Activated CD4-positive, alpha-beta T cell treated with anti-CD3 and anti-CD28 coated beads, Interleukin-2, amount 50 U/mL, for 24 hours (primary cell): ENCODE results near the gene OR2B2.
A peak's percentile ranks its signal among the peaks of the same experiment; 100 is the strongest.

Experiments
- DNase-seq, 2 donors: peaks; one replicate each; pipeline ENCODE4 v3.0.0-alpha.2; 2020; ENCODE audit warnings: low read depth in 1 of 2, low spot score in 1 of 2

OR2B2 gene

DNA sequence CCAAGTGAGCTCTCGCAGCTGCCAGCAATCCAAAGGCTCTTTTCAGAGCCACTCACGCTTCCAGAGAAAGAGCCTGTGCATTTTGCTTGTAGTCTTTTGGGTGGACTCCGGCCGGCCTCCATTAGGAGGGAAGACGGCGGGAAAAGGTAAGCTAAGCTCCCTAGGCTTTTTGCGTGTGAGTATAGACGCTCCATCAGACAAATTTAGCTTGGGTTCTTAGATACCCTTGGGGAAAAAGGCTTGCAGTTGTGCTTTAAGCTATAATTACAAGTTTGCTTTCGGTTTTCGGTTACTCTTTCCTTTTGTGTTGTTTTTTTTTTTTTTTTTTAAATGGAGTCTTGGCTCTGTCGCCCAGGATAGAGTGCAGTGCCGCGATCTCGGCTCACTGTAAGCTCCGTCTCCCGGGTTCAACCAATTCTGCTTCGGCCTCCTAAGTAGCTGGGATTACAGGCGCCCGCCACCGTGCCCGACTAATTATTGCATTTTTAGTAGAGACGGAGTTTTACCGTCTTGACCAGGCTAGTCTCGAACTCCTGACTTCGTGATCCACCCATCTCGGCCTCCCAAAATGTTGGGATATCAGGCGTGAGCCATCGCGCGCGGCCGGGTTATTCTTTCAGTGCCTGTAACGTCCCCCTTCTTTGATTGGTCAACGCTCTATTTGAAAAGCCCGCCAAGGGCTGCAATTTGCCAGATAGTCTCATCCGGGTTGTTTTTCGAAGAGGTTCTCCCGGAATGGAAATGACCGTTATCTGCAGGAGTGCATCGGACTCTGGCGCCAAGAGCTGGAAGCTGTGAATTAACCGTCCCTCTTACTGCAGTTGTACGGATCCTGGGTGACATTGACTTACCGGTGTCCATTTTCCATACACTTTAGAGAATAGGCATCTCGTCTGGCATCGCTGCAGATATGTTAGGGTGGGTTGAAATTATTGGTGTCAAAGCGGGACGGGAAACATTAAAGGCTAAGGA lies 18.1 kb downstream of the OR2B2 start:
- DNase-seq = peak in 1 of 2 donors; percentile 73

DNA sequence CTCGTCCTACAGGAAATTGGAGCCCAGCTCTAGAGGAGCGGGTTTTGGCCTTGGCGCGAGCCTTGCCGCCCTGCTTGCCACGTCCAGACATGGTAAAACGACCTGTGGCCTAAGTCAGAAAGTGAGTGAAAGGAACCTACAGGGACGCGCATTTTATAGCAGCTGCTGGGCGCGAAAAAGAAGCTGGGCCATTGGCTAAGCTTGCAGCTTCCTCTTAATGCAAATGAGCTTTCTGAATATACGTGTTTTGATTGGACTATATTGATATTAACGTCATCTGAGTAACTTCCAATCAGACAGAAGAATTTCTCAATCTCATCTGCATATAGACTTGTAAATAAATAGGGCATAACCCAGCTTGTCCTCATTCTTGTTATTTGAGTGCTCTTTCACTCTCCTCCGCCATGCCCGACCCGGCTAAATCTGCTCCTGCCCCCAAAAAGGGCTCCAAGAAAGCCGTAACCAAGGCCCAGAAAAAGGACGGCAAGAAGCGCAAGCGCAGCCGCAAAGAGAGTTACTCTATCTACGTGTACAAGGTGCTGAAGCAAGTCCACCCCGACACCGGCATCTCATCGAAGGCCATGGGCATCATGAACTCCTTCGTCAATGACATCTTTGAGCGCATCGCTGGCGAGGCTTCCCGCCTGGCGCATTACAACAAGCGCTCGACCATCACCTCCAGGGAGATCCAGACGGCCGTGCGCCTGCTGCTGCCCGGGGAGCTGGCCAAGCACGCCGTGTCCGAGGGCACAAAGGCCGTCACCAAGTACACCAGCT lies 18.9 kb downstream of the OR2B2 start:
- peak; percentile 61 to 84 for DNase-seq

DNA sequence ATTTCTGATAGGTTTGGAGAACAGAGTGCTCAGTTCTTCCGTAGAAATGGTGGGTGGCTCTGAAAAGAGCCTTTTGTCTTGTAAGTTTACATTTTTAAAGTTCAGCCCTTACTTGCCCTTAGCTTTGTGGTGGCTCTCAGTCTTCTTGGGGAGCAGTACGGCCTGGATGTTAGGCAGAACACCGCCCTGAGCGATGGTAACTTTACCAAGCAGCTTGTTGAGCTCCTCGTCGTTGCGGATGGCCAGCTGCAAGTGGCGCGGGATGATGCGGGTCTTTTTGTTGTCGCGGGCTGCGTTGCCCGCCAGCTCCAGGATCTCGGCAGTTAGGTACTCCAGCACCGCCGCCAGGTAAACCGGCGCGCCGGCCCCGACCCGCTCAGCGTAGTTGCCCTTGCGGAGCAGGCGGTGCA lies 19.5 kb downstream of the OR2B2 start:
- no peak for DNase-seq

DNA sequence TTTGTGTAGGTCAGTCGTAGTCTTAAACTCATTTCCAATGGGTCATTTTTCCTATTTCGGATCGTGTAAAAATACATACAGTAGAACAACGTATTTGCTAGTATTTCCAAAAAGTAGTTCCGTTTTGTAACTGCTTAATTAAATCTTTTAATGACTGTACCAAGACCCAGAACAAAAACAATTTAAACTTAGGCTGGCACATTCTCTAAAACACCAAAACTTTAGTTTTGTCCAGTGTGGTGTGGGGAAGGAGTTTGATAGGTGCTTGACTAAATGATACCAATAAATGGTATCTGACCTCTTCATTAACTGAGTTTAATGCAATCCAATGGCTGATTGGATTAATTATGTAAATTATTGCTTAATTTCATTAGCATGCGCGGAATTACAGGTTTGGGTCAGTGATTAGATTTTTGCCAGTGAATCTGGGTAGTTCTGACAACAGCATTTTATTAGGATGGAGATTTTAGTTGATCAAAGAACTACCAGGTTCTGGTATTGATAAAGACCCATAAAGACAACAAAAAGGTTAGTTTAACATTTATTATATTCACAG lies 20.8 kb downstream of the OR2B2 start:
- no peak for DNase-seq

DNA sequence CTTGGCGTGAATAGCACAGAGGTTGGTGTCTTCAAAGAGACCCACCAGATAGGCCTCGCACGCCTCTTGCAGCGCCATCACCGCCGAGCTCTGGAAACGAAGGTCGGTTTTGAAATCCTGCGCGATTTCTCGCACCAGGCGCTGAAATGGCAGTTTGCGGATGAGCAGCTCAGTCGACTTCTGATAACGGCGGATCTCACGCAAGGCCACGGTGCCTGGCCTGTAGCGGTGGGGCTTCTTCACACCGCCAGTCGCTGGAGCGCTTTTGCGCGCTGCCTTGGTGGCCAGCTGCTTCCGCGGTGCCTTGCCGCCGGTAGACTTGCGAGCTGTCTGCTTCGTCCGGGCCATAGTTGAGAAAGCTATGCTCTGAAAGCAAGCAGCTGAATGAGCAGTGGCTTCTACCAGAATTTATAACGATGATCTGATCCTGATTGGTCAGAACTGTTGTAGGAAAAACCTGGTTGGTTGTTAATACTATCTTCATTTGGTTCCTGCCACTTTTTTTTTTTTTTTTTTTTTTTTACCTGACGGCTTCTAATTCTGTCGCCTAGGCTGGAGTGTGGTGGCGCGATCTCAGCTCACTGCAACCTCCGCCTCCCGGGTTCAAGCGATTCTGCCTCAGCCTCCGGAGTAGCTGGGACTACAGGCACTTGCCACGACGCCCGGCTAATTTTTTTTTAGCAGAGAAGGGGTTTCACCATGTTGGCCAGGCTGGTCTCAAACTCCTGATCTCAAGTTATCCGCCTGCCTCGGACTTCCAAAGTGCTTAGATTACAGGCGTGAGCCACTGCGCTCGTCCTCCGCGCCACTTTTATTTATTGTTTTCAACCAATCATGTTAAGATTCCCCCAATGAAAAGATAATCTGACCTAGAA lies 21.5 kb downstream of the OR2B2 start:
- peak in 1 of 2 donors; percentile 62 for DNase-seq

DNA sequence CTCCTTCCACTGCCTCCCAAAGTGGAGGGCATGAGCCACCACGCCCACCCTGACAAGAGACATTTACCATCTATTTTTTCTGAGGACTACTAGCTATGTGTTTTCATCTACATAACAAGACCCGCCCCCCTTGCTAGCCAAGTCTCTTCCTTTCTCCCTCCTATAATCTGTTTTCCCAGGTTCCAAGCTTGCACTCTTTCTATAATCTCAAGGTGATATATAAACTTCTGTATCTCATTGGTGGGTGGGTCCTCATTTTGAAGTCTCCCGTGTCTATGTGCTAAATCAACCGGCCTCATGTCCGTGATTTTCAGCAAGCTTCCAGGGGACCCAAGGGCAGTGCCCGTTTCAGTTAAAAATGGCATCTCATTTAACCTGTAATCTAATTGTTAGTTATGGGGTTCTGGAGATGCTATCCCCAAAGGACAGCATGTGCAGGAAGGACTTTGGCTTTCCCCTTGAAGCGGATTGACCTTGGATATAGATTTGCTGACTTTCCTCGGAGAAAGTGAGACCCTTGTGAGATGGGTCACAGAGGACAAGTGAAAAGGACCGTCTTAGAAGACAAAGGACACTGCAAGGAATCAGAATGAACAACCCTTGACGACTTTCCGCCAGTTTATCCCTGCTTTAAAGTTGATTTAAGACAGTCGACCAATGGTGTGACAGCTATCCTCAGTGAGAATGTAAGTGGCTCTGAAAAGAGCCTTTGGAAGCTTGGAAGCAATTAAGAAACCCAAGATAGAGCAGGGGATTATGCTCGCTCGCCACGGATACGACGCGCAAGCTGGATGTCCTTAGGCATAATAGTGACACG lies 22.4 kb downstream of the OR2B2 start:
- no peak for DNase-seq

DNA sequence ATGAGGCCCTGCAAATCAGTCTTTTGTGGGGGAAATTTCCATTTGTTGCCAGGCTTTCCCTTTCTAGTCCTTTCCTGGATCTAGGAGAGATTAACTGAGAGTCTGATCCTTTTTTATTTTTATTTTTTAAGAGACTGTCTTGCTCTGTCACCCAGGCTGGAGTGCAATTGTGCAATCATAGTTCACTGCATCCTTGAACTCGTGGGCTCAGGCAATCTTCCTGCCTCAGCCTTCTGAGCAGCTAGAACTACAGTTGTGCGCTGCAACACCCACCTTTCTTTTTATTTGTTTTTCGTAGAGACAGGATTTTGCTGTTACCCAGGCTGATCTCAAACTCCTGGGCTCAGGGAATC lies 22.9 kb downstream of the OR2B2 start:
- no peak for DNase-seq

DNA sequence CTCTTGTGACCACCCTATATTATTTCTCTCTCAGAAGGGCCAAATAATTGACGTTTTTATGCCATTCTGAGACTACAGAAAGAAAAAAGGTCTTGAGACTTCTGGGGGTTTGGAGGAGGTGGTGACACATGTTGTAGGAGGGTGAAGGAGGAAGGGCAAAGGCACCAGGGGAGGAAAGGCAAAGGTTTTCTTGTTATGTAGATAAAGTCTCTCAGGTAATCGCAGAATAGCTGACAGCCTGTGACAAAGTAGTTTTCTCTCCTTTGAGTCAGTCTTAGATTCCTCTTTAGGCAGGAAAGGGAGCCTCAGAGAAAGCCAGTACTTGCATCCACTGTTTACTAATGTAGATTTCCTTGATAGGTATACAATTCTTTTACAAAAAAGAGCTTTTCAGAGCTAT lies 23.6 kb downstream of the OR2B2 start:
- no peak for DNase-seq

DNA sequence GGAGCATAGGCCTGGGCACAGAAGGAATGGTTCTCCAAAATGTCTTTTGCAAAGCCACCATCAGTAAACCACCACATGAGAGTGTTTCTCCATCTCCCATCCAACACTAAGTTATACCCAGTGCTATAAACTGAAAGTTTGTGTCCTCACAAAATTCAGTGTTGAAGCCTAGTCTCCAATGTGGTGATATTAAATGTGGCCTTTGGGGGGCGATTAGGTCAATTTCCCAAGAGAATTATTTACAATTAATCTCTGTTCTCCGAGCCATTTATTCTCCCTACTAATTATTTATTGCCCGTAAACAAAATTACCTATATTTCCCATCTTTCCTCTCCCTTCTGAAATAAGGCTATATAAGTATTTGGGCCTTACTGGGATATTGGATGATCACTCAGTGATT lies 26.1 kb downstream of the OR2B2 start:
- no peak for DNase-seq

DNA sequence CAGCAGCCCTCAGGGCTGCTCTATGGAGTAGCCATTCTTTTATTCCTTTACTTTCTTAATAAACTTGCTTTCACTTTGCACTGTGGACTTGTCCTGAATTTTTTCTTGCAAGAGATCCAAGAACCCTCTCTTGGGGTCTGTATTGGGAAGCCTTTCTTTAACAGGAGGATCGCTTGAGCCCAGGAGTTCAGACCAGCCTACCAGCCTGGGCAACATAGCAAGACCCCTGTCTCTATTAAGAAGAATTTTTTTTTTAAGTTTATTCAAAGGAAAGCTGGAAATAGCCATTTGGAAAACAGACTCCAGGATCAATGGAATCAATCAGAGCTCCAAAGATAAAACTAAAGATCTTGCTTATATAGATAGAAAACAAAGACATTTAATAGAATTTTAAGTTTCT lies 29.1 kb downstream of the OR2B2 start:
- no peak for DNase-seq

DNA sequence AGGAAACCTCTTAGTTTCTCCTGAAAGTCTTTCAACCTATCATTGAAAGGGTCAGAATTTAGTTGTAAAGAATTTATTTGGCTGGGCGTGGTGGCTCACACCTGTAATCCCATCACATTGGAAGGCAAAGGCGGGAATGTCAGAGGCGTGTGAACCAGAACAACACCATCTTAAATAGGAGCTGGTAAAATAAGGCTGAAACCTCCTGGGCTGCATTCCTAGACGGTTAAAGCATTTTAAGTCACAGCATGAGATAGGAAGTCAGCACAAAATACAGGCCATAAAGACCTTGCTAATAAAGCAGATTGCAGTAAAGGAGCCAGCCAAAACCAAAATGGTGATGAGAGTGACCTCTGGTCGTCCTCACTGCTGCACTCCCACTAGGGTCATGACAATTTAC lies 29.6 kb downstream of the OR2B2 start:
- no peak for DNase-seq

DNA sequence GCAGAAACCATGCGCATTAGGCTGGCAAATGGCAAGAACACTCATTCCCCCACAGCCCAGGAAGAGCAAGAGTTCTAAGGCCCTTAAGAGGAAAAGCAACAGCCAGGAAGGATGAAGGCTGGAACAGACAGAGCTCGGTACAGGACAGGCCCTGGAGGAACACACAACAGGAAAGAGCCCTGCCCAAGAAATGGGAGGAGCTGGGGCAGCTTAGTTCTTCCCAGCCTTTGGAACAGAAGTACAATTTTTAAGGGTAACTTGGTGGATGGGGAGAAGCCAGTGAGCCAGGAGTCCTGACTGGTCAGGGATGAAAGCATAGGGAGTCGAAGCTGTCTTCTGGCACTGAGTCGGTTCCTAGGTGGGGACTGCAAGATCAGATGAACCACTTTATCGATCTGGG lies 32.4 kb downstream of the OR2B2 start:
- DNase-seq = no peak

DNA sequence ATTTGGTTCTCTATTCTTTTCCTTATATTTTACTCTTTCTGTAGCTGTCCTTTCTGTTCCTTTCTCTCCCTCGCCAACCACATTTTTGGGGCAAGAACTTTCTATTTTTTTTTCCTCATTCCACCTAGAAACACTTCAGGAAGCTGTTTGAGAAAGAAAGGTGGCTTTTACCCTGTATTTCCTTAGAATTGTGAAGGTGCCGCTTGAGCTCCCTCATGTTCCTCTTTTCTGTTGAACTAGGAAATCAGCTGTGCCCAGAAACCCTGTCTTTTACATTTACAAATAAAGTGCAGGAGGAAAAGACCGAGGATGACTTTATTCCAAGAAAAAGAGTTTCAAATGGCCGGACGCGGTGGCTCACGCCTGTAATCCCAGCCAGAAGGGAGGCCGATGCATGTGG lies 38.2 kb downstream of the OR2B2 start:
- DNase-seq = no peak

DNA sequence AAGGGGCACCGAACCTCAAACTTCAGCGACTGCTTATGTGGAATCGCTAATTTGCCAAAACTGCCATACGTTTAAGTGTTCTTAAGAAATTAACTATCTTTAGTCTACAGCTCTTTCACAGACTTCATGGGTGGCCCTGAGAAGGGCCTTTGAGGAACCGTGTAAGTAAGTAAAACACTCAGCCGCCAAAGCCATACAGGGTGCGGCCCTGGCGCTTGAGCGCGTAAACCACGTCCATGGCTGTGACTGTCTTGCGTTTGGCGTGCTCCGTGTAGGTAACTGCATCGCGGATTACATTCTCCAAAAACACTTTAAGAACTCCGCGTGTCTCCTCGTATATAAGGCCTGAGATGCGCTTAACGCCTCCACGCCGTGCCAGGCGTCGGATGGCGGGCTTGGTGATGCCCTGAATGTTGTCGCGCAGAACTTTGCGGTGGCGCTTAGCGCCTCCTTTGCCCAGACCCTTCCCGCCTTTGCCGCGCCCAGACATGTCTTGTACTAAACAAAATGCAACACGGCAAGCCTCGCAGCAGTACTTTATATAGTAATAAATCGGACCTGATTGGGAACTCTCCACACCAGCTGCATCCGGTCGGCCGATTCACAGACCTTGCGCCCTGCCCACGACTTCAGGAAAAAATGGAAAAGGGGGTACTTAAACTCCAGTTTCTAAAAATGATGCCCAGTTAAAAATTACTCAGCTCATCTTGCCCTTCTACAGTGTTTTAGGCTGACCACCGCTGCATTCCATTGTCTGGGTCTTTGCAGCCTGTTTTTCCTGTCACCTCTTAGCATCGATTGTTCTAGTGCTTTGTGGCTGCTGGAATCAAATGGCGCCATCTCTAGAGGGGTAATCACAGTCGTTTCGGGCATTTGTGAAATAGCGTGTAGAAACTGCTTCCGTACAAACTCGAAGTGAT lies 38.9 kb downstream of the OR2B2 start:
- DNase-seq = peak in 1 of 2 donors; percentile 58

DNA sequence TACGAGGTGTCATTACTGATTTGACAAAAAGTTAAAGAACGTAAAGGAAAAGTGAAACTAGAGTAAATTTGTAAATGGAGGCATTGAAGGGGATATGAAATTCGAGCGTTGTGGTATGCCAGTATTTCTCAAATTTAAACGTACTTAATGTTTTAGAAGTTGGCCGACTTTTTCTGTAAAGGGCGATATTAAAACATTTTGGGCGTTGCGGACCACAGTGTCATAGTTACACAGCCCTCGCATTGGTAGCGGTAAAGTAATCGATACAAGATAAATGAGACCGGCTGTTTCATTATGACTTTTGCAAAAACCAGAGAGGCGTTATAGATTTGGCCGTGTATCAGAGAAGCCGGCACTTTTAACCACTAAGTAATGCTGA lies 39.6 kb downstream of the OR2B2 start:
- no peak for DNase-seq

DNA sequence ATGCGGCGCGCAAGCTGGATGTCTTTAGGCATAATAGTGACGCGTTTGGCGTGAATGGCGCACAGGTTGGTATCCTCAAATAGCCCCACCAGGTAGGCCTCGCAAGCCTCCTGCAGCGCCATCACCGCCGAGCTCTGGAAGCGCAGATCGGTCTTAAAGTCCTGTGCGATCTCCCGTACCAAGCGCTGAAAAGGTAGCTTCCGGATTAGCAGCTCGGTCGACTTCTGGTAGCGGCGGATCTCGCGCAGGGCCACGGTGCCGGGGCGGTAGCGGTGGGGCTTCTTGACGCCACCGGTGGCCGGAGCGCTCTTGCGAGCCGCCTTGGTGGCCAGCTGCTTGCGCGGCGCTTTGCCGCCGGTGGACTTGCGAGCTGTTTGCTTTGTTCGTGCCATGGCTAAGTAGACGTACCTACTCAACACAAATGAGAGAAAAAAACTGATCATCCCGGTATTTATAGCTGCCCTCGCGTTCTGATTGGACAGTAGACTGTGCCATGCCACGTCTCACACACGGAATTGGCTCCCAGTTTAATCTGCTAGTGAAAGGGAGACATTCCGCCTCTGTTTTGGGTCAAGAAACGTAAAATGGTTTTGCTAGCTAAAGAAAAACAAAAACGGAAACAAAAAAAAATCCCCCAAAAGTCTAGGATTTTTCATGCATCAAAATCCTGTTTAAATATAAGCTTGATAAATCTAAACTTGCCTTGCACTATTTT lies 40.1 kb downstream of the OR2B2 start:
- peak in 1 of 2 donors; percentile 86 for DNase-seq

DNA sequence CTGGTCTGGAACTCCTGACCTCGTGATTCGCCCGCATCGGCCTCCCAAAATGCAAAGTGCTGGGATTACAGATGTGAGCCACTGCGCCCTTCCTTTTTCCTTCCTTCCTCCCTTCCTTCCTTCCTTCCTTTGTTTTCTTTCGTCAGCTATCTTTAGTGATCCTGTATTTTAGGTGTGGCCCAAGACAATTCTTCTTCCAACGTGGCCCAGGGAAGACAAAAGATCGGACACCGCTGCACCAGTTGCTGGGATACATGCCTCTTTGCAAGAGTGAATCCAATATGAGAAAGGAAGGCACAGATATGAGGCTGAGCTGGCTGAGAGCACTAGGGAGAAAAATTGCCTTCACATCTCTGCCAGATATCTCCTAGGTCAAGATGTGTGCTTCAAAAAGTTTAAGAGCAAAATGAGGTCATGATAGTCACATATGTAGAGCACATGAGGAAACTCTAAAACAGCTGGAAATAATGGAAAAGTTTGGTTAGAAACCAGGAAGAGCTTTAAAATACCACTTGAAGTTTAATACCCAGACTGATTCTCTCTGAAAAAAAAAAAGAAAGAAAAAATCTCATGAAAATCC lies 41.8 kb downstream of the OR2B2 start:
- no peak for DNase-seq

DNA sequence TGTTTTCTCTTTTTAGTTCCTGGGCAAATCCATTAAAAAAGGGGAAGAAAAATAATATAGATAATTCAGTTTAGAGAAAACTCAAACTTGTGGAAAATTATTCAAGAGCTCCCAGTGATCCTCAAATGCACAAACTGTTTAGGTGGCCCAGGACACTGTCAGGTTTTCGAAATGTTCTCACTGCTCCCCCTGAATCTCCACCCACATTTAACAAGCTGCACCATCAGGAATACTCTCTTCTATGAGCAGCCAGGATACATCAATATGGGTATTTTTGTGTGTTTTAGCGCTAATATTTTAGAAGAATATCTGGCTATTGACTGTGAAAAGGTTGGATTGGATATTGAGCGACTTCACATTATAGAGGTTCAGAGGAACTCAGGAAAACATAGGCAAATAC lies 43.9 kb downstream of the OR2B2 start:
- DNase-seq = no peak
